NCI-H748 treated with DMSO at 0.1 percent for 48 hours (cell line): ENCODE measurements around the gene PLS1.

ENCODE experiments used
- DNase-seq: peaks from one replicate; lab custom pipeline; 2025; lab: John Stamatoyannopoulos, UW

The PLS1 gene

DNA sequence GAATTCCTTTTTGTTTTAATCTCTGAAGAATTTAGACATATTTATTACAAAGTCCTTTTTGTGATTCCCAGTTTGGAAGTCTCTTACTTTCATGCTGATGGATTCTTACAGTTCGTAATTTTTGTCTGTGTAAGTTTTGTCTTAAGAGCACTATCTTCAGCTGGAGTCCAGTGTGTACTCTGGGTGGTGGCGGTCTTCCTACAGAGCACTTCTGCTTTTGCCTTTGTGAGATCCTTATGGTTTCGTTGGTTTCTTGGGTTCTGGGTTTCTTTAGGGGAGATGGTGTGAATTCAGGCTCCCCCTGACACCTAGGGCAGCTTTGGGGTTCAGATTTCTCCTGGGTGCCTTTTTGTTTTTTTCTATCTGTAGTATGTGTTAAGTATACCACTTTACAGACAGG, 45.3 kb downstream of the PLS1 start:
- no peak for DNase-seq

DNA sequence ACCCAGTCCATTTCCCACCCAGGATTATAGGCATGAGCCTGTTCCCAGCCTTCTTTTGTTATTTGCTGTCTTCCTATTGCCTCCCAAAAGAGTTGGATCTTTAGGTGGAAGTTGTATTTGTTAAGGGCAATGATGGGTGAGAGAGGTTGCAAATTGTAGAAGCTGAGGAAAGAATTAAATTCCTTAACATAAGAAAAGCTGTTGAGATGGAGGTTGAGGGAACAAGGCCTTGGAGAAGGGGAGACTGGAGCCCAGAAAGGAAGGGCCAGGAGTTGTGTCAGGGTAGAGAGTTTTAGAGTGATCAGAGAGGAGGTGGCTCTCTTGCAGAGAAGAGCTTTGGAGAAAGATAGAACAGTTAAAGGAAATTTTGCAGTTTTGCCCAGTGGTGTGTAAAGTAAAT, 46.8 kb downstream of the PLS1 start:
- DNase-seq: no peak

GRCh38 chr3:142644502-142644901, 48.3 kb downstream of the PLS1 start:
- DNase-seq: no peak

DNA sequence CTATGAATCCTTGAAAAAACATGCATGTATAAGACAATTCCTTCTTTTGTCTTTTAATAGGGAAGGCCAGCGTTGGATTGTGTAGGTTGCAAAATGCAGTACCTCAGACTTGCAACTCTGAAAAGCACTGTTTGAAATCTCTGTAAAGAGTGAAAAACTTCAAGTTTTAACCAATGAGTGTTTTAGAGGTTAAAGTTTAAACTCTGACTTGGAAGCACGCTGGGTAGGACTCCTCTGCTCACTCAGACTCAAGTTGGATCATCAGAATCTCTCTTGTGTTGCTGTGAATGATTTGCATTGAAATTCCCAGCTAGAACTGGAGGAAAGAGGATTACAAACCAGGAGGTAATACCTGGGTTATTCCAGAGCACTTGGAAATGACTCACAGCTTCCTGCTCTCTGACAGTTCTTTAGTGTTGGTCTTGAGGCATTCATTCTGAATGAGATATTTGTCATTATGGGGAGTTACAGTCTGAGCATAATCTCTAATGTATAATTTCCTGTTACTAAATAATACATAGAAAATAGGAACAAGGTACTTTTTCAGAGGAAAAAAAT, 49.1 kb downstream of the PLS1 start:
- DNase-seq: no peak

- no peak for DNase-seq
Observed at GRCh38 chr3:142646020-142646785, 50.0 kb downstream of the PLS1 start.

GRCh38 chr3:142647856-142648255, 51.7 kb downstream of the PLS1 start:
- DNase-seq: no peak

- DNase-seq: no peak
Observed at GRCh38 chr3:142648950-142649349, 52.8 kb downstream of the PLS1 start.

DNA sequence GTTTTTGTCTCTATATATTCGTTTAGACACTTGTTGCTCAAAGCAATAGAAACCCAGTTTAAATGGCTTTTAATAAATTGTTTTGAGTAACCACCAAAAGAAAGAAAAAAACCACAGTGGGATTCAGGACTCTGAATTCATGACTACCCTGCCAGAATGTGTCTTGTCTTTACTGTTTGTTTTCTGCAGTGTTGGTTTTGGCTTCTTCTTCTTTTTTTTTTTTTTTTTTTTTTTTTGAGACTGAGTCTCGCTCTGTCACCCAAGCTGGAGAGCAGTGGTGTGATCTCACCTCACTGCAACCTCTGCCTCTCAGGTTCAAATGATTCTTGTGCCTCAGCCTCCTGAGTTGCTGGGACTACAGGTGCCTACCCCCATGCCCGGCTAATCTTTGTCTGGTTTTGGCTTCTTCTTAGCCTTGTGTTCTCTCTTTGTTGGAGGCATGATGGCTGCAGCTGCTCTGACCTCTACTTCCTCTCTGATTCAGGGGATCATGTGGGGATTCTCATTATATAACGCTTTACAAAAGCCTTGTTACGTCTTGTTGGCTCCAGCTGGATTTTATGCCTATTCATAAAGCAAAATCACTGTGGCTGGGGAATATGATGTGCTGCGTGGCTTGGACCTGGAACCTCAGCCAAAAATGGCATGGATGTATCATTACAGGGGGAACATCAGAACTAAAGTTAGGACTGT, 54.0 kb downstream of the PLS1 start:
- DNase-seq: no peak

DNA sequence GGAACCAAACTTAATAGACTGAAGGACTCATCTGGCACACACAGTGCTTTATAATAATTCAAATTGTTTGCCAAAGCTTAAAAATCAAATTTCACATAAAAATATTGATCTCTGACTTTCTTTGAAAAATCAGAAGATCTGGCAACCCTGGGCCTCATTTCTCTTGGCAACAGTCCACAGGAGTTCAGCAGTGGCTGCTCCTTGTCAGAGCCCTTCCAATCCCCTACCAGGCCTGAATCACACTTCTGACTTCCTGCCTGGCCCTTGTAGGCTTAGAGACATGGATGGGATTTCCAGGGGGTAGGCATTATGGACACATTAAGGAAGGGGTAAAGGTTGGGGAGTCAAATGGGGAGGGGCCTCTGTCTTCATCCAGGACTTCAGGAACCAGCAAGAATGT, 55.5 kb downstream of the PLS1 start:
- DNase-seq: no peak

DNA sequence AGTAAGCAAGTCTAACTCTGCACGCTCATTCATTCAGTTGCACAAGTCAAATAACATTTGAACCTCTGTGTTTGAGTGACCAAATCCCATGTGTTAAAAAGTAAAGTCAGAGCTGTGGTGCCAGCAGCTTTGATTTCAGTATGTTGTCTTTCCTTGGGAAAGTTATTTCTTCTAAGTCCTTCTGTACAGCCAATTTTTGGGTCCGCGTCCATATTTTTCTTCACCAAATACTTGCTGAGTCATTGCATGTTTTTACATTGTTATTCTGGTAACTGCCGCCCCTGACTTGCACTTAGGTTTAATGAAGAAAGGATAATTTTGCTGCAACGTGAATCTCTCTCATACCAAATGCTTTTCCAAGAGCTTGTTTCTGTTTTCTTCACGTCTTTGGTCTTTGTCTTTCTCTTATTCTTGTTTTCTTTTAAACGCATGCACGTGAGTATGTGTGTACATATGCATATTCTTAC, 56.7 kb downstream of the PLS1 start:
- DNase-seq: no peak

GRCh38 chr3:142656575-142656974, 60.4 kb downstream of the PLS1 start:
- DNase-seq: no peak

DNA sequence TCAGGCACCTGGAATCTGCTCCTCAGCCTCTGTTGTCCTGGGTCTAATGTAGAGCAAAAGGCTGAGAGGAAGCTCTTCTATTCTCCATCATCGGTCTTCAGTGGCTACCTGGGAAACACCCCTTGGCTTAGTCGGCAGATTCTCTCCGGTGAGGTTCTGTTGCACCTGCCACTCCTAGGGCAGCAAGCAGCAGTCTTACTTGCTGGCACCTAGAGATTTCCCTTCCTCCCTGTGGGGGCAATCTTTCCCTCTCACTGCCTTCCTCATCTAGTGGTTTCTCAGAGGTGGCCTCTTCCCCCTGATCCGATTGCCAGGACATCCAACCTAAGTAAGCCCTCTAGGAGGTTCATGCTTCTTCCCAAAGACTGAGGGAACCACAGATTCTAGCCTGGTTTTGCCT, 60.8 kb downstream of the PLS1 start:
- DNase-seq: no peak

GRCh38 chr3:142660383-142660782, 64.2 kb downstream of the PLS1 start:
- DNase-seq: no peak

DNA sequence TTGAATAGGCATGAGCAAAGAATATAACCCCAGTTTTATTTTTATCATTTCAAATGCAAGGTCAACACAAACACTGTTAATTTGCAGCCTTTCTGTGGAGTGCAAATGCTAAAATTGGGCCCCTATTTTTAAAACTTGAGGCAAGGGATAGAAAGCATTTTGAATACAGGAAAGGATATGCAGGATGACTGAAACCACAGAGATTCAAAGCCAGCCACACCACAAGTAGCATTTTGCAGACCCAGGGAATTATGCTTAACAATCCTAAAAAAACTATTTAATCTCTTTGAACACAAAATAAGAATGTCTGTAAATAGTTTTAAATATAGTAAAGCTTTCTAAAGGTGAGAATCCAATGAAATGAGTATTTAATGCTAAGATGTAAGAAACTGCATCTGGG, 64.7 kb downstream of the PLS1 start:
- no peak for DNase-seq

GRCh38 chr3:142663865-142664264, 67.7 kb downstream of the PLS1 start:
- no peak for DNase-seq

- DNase-seq: no peak
Observed at GRCh38 chr3:142664311-142664710, 68.1 kb downstream of the PLS1 start.

DNA sequence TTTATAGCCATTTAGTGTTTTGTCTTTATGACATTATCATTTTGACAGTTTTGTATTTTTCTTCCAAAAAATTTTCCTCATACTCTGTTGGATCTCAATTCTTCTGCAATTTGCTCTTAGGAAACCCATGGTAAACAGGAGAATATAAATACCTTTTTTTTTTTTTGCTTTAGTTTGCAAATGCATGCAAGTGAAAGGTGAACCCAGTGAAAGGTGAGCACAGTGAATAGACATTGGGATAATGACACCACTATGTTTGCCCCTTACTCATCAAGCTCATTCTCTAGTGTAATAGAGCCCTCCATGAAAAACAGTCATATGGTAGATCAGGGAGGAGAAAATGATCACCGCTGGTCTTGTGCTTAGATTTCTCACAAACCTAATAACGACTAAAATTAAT, 68.6 kb downstream of the PLS1 start:
- DNase-seq: no peak

DNA sequence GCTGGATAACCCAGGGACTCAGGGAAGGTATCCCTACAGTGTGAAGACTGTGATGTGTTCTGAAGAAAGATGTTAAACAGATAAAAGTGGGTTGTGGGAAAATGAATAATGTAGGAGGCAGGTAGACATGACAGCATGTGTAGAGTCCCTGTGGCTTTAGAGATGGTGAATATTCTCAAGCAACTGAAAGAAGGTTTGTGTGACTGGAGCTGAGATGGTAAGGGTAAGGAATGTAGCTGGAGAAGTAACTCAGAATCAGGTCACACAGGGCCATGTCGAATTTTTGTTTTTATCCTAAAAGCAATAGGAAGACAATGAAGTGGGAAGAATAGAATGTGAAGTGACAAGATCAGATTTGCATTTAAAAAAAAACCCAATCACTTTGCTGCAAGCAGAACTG, 73.9 kb downstream of the PLS1 start:
- no peak for DNase-seq

DNA sequence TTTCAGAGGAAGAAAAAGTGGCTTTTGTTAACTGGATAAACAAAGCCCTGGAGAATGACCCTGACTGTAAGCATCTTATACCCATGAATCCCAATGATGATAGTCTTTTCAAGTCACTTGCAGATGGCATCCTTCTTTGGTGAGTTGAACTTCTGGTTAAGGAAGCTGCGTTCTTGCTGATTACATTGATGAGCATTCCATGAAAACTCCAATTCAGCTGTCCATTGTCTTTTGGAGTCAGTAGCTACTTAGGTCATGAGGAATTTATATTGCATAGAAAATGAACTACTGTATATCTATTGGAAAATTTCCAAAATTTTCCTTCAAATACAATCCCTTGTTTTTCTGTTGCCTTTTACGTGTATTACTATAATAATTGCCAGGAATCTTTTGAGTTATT, 80.0 kb downstream of the PLS1 start:
- DNase-seq: no peak

DNA sequence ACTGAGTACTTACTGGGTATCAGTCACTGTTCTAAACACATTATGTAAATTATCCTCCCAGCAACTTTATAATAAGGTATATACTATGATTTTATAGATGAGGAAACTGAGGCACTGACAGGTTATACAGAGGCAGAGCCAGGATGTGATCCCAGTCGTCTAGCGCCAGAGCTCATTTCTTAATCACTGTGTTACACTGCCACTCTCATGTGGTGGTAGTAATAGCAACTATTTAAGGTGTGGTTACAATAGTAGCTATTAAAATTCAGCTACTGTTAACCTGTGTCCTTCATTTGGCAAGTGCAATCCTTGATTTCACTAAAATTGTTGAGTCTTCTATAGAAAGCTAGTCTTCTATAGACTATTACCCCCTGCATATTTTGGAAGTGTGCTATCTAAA, 84.5 kb downstream of the PLS1 start:
- no peak for DNase-seq

GRCh38 chr3:142690613-142691012, 94.4 kb downstream of the PLS1 start:
- DNase-seq: no peak

DNA sequence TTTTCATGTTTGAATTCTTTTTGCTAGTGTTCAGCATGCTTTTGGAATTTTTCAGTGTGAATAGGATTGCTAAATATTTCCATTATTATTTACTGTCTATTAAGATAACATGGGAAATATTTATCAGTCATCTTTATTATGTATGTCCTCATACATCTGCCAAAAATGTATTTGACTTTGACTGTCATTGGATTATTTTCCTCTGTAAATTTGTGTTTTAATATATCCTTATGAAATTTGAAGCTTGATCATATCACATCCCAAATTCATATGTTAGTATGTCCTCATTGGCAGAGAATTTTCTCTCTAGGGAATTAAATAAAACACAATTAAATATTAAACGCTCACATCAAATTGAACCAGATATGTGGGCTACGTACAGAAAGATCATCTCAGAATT, 95.3 kb downstream of the PLS1 start:
- no peak for DNase-seq

- DNase-seq: no peak
Observed at GRCh38 chr3:142693136-142693853, 97.1 kb downstream of the PLS1 start.
